ENCODE measurements around the gene CRYZ. TPM values are rescaled to one million over a fixed set of nuclear protein-coding genes. Genes with fewer than 3 reads are reported as not detected.
"Not testable (repeated sequence)": the region's sequence is repeated elsewhere in the genome, so short reads cannot be mapped to it uniquely, and the experiment has no call there.

The CRYZ gene
- total RNA-seq, 2 experiments from 2014 or later, result 18.4 to 19.6 TPM

DNA sequence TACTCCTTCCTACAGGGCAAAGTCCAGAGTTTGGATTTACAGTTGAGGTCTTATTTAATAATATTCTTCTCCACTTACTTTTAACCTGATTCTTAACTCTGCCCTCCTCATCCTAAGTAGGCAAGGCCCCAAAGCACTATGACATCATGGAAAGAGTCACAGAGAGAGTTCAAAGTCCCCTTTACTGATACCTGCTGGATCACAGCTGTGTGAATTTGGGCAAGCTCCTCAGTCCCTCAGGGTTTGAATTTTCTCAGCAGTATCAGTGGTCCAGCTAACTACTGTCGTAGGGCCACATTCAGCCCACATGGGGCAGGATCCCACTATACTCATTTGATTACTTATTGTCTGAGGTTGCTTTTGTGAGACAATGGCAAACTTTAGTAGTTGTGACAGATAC, 16.1 kb upstream of the CRYZ start:
- Mint-ChIP-seq H3K9me3 (peaks cover 8% of the 10 kb centered on the region), H3K36me3 (peaks cover 40% of the 10 kb centered on the region), H3K4me3 (no peak overlapping the region), H3K27me3 (no peaks in the 10 kb centered on the region), H3K4me1 (no peaks in the 10 kb centered on the region), H3K27ac (no peak overlapping the region)
- POLR2A ChIA-PET, result no interaction called here
- DNase-seq (no peak), ATAC-seq (ENCODE audit: low read depth) (no peak)

DNA sequence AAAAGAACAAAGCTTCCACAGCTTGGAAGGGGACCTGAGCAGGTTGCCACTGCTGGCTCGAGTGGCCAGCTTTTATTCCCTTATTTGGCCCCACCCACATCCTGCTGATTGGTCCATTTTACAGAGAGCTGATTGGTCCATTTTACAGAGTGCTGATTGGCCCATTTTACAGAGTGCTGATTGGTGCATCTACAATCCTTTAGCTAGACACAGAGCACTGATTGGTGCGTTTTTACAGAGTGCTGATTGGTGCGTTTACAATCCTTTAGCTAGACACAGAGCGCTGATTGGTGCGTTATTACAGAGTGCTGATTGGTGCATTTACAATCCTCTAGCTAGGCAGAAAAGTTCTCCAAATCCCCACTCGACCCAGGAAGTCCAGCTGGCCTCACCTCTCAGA, 12.4 kb upstream of the CRYZ start:
- H3K4me3 Mint-ChIP-seq; DNase-seq; H3K27me3 Mint-ChIP-seq; H3K4me1 Mint-ChIP-seq; ATAC-seq (ENCODE audit: low read depth); H3K27ac Mint-ChIP-seq: not testable (repeated sequence)
- H3K36me3 Mint-ChIP-seq, result peaks cover 57% of the 10 kb centered on the region
- POLR2A ChIA-PET, result interaction anchor here (1.2 kb wide), 1 partner anchor 12 kb away, joined by 3 read pairs; the partner anchor contains the start of gene TYW3
- peaks cover 12% of the 10 kb centered on the region for H3K9me3 Mint-ChIP-seq

DNA sequence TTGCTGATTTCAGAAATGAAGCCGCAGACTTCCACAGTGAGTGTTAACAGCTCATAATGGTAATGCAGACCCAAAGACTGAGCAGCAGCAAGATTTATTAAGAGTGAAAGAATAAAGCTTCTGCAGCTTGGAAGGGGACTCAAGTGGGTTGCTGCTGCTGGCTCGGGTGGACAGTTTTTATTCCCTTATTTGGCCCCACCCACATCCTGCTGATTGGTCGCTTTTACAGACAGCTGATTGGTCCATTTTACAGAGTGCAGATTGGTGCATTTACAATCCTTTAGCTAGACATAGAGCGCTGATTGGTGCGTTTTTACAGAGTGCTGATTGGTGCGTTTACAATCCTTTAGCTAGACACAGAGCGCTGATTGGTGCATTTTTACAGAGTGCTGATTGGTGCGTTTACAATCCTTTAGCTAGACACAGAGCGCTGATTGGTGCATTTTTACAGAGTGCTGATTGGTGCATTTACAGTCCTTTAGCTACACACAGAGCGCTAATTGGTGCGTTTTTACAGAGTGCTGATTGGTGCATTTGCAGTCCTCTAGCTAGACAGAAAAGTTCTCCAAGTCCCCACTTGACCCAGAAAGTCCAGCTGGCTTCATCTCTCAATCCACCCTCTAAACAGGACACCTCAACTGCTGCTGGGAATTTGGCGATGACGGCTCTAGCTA, 7.6 kb upstream of the CRYZ start:
- H3K27me3 Mint-ChIP-seq; H3K4me1 Mint-ChIP-seq; POLR2A ChIA-PET; H3K4me3 Mint-ChIP-seq; DNase-seq; H3K27ac Mint-ChIP-seq; ATAC-seq (ENCODE audit: low read depth): not testable (repeated sequence)
- Mint-ChIP-seq H3K36me3 (peaks cover 63% of the 10 kb centered on the region), H3K9me3 (peaks cover 15% of the 10 kb centered on the region)

DNA sequence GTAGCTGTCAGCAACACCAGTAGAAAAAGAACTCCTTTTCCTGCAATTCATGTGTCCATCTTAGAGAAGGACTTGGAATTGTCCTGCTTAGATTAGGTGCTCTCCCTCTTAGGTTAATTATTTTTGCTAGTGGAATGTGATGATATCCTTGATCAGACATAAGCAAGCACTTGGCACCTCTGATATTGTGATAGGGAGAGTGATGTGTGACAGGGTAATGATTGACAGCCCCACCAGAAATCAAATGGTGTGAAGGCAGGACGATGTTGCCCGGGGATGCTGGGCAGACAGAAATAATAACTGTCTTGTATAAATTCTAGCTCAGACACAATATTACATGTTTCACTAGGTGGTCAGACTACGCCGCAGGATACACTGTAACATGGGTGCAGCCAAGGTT, 4.5 kb upstream of the CRYZ start:
- POLR2A ChIA-PET, result no interaction called here

DNA sequence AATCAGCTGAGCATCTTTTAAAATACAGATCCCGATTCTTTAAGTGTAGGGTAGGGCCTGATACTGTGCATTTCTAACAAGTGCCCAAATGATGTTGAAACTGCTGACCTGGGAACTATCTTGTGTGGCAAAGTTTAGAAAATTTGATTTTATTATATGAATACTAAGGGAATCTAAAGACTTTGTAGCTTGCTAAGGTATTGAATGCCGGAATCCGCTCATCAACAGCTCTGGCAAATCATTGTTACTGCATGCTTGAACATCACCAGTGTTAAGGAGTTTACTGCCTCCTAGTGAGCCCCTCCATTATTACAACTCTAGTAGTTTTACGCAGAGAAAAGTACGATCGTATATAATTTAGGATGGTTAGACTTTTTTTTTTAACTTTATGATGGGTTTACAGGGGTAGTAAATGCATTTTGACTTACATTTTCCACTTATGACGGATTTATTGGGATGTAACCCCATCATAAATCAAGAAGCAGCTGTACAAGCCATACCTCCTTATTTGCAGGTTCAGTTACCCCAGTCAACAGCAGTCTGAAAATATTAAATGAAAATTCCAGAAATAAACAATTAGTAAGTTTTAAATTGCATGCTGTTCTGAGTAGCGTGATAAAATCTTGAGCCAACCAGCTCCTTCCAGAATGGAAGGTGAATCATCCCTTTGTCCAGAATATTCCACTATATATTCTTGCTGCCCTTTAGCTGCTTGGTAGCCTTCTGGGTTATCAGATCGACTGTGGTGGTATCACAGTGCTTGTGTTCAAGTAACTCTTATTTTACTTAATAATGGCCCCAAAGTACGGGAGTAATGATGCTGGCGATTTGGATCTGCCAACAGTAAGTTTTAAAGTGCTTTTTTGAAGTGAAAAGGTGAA, 994 bp upstream of the CRYZ start:
- POLR2A ChIA-PET, result interaction anchor here (1.2 to 1.9 kb wide), 3 partner anchors 11 to 536 kb away, joined by 3 to 7 read pairs (median 3); partner anchors contain the start of genes FPGT and LRRIQ3
- peak overlapping the region; percentile 99 for H3K27ac Mint-ChIP-seq
- peak overlapping the region; percentile 98 for H3K4me3 Mint-ChIP-seq
- H3K4me1 Mint-ChIP-seq, result peaks cover 27% of the 10 kb centered on the region
- H3K36me3 Mint-ChIP-seq, result peaks cover 12% of the 10 kb centered on the region
- H3K9me3 Mint-ChIP-seq, result no peaks in the 10 kb centered on the region
- no peaks in the 10 kb centered on the region for H3K27me3 Mint-ChIP-seq
- DNase-seq (no peak), ATAC-seq (ENCODE audit: low read depth) (peak; percentile 63)

More for the DNA sequence above, 4.5 kb upstream of the CRYZ start:
- Mint-ChIP-seq H3K9me3 (peaks cover 3% of the 10 kb centered on the region), H3K4me1 (peaks cover 15% of the 10 kb centered on the region), H3K27ac (peak overlapping the region; percentile 45), H3K4me3 (no peak overlapping the region), H3K27me3 (no peaks in the 10 kb centered on the region), H3K36me3 (peaks cover 40% of the 10 kb centered on the region)
- no peak for DNase-seq
- no peak for ATAC-seq (ENCODE audit: low read depth)

DNA sequence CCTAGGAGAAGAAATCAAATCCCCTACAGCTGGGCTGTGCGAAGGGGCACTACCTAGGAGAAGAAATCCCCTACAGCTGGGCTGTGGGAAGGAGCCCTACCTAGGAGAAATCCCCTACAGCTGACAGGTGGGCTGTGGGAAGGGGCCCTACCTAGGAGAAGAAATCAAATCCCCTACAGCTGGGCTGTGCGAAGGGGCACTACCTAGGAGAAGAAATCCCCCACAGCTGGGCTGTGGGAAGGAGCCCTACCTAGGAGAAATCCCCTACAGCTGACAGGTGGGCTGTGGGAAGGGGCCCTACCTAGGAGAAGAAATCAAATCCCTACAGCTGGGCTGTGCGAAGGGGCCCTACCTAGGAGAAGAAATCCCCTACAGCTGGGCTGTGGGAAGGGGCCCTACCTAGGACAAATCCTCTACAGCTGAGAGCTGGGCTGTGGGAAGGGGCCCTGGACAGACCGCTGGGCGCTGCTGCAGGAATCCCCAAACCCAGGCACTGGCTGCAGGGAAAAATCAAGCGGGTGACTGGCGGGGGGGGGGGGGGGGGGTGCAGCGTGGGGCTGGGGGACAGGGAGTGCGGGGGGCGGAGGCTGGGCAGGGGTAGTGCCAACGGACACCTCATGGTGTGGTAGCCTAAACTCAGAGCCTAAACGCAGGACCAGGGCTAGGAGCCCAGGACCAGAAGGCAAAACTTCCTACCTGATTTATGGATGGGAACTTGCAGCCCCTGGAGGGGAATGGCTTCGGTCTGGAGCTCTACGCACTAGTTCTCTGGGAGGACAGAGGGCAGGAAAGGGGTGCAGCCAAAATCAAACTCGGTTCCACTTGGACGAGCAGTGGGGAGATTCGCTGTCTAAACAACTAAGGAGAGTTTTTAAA, 541 bp downstream of the CRYZ start:
- H3K36me3 Mint-ChIP-seq, H3K27me3 Mint-ChIP-seq, H3K9me3 Mint-ChIP-seq: not testable (repeated sequence)
- ATAC-seq (ENCODE audit: low read depth), result peak; percentile 6
- POLR2A ChIA-PET, result interaction anchor here (0.7 to 1.9 kb wide), 2 partner anchors 15 to 534 kb away, joined by 4 to 7 read pairs; partner anchors contain the start of genes FPGT and LRRIQ3
- H3K4me1 Mint-ChIP-seq, result peaks cover 27% of the 10 kb centered on the region
- peak; percentile 23 for DNase-seq
- peak overlapping the region; percentile 99 for H3K27ac Mint-ChIP-seq
- H3K4me3 Mint-ChIP-seq, result peak overlapping the region; percentile 98

DNA sequence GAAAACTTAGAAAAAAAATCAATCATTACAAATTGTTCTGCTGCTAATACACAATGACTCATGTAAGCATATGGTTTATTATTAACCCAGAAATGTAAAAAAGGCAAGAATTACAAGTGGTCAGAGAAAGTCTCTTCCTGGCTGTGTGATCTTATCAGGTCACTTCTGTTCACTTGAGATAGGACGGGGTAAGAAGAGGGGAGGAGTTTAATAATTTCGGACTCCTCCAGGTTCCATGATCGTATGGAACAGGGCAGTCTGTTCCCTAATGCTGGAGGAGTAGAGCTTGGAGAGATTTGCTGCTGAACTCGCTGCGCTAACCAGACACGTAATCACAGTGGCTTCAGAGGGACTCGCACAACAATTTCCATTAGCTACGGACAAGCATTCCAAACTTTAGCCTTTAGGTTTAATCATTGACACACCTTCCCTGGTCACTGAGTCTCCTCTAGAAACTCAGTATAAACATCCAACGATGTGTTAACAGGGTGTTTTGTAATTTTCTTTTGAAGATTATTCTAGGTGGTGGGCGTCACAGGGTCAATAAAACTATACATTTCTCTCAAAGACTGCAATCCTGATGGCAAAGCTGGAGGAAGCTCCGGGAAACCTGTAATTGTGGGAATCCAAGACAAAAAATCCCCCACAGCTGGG, 1.3 kb downstream of the CRYZ start:
- H3K27ac Mint-ChIP-seq, result no peak overlapping the region
- no peak for DNase-seq
- H3K27me3 Mint-ChIP-seq, result no peaks in the 10 kb centered on the region
- ATAC-seq (ENCODE audit: low read depth), result no peak
- H3K4me1 Mint-ChIP-seq, result peaks cover 27% of the 10 kb centered on the region
- POLR2A ChIA-PET, result no interaction called here
- peaks cover 5% of the 10 kb centered on the region for H3K9me3 Mint-ChIP-seq
- peaks cover 8% of the 10 kb centered on the region for H3K36me3 Mint-ChIP-seq
- H3K4me3 Mint-ChIP-seq, result peak overlapping the region; percentile 41

DNA sequence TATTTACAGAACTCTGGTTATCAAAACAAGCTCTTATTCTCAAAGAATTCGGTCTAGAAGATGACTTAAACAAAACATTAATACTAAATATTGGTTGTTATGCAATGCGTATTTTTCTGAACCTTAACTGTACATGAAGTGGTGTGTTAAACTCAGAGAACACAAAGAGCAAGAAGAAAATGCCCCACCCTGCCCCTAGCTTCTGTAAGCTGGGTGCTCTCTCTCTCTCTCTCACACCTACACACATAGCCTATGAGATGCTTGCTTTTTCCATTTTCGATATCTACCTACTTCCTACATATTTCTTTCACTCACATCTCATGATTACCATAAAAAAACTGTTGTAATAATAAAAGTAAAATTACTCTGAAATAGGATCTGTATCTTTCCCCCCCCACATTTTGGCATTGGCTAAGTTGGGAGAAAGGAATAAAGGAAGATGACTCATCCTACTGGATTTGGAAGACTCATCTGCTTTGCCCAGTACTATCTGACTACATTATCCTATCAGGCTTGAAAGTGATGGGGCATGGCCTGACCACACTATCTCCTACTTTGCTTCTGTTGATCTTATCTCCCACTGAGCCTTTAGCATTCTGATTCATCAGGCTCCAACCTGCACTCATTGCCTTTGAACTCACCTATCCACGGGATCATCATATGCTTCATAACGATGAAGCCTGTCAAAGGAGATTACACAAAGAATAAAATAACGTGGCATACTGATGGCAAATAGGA, 2.9 kb downstream of the CRYZ start:
- no peak for DNase-seq
- Mint-ChIP-seq H3K27me3 (no peaks in the 10 kb centered on the region), H3K9me3 (peaks cover 9% of the 10 kb centered on the region), H3K36me3 (peaks cover 13% of the 10 kb centered on the region), H3K4me3 (no peak overlapping the region), H3K4me1 (peaks cover 23% of the 10 kb centered on the region), H3K27ac (no peak overlapping the region)
- POLR2A ChIA-PET, result interaction anchor here (0.7 kb wide), 1 partner anchor 438 kb away, joined by 4 read pairs; no protein-coding TSS in a partner anchor
- no peak for ATAC-seq (ENCODE audit: low read depth)

DNA sequence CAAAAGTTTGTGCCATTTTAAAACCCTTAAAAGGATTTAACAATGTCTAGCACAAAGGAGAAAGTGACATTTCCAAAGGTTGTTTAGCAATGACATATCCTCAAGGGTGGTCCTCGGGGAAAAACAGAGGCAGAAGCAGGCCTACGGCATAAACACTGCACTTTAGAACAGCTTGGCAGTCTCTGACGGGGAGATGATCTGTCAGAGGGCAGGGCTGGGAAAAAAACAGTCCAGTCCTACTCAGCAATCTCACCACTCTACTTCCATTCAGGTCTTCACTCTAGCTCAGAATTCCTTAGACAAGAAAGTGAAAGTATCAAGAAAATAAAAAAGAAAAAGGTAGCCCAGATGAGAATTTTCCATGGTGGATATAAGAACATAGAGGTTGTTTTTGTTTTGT, 4.1 kb downstream of the CRYZ start:
- ATAC-seq (ENCODE audit: low read depth) (no peak), DNase-seq (no peak)
- H3K36me3 Mint-ChIP-seq, result peaks cover 19% of the 10 kb centered on the region
- no peaks in the 10 kb centered on the region for H3K27me3 Mint-ChIP-seq
- POLR2A ChIA-PET, result no interaction called here
- peaks cover 15% of the 10 kb centered on the region for H3K4me1 Mint-ChIP-seq
- peaks cover 9% of the 10 kb centered on the region for H3K9me3 Mint-ChIP-seq
- no peak overlapping the region for H3K4me3 Mint-ChIP-seq
- no peak overlapping the region for H3K27ac Mint-ChIP-seq

DNA sequence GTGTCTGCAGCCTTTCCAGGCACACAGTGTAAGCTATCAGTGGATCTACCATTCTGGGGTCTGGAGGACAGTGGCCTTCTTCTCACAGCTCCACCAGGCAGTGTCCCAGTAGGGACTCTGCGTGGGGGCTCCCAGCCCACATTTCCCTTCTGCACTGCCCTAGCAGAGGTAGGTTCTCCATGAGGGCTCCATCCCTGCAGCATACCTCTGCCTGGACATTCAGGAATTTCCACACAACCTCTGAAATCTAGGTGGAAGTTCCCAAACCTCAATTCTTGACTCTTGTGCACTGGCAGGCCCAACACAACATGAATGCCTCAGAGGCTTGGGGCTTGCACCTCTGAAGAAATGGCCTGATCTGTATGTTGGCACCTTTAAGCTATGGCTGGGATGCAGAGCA, 6.8 kb downstream of the CRYZ start:
- POLR2A ChIA-PET, result no interaction called here
- no peak for DNase-seq
- H3K9me3 Mint-ChIP-seq, result peaks cover 9% of the 10 kb centered on the region
- H3K27me3 Mint-ChIP-seq, result no peaks in the 10 kb centered on the region
- no peak for ATAC-seq (ENCODE audit: low read depth)
- no peak overlapping the region for H3K27ac Mint-ChIP-seq
- H3K36me3 Mint-ChIP-seq, result peaks cover 23% of the 10 kb centered on the region
- peaks cover 6% of the 10 kb centered on the region for H3K4me1 Mint-ChIP-seq
- no peak overlapping the region for H3K4me3 Mint-ChIP-seq

DNA sequence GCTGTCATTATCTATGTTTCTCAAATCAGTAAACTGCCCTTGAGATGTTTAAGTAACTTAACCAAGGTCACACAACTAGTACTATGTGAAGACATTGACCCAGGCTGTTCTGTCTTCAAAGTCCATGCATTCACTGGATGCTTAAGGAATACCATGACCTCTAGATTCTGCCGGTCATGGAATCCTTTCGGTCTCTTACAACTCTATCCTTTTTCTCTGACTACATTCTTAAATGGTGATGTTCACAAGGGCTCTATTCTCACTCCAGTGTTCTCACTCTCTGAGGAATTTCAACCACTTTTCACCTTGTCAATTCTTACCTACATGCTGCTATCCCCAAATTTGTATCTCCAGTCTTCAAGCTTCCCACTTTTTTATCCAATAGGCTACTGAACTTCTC, 15.2 kb downstream of the CRYZ start:
- H3K4me3 Mint-ChIP-seq, result no peak overlapping the region
- H3K9me3 Mint-ChIP-seq, result no peaks in the 10 kb centered on the region
- peaks cover 6% of the 10 kb centered on the region for H3K36me3 Mint-ChIP-seq
- no peak for ATAC-seq (ENCODE audit: low read depth)
- no peak overlapping the region for H3K27ac Mint-ChIP-seq
- POLR2A ChIA-PET, result no interaction called here
- no peak for DNase-seq
- no peaks in the 10 kb centered on the region for H3K27me3 Mint-ChIP-seq
- peaks cover 1% of the 10 kb centered on the region for H3K4me1 Mint-ChIP-seq

DNA sequence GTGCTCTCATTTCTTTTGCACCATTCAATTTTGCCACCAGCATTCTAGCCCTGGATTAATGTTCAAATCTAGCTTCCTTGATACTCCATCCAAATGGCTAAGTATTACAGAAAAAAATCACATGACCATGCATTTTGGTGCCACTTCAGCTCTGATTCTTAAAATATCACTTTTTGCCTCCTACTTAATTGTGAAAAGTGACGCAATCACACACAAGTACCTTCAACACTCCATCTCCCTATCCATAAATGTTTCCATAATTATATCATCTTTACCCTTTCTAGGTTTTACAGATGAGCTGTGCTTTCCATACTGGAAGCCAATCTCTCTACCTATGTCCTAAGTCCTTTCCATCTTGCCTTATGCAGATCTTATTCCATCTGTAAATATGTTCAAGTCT, 16.0 kb downstream of the CRYZ start:
- POLR2A ChIA-PET, result no interaction called here
- ATAC-seq (ENCODE audit: low read depth) (no peak), DNase-seq (no peak)
- Mint-ChIP-seq H3K4me3 (no peak overlapping the region), H3K9me3 (no peaks in the 10 kb centered on the region), H3K27me3 (no peaks in the 10 kb centered on the region), H3K27ac (no peak overlapping the region), H3K36me3 (peaks cover 4% of the 10 kb centered on the region), H3K4me1 (no peaks in the 10 kb centered on the region)

All from activated naive CD8-positive, alpha-beta T cell treated with anti-CD3 and anti-CD28 coated beads, Interleukin-2, amount 10 ng/mL, durations not matched to agents 7 days and 5 days (primary cell).